ENCODE data around the gene WBP2. TPM values are rescaled to one million over a fixed set of nuclear protein-coding genes. Genes with fewer than 3 reads are reported as not detected.

Gene WBP2
- total and polyA plus RNA-seq, 2 of the 8 experiments (the other 6 are each of a cell fraction or from before 2014, with no cell fraction given): 48.2 to 71.2 TPM

- TF ChIP-seq CHD7 (IDR thresholded peaks at IDR 0.05; ENCODE audit: insufficient replicate concordance, low read length) (no peak), KDM1A (IDR thresholded peaks at IDR 0.05; ENCODE audit: borderline replicate concordance, low read length) (no peak)
Observed at GRCh38 chr17:75843577-75844529, 11.3 kb downstream of the WBP2 start, which contains the start of gene UNC13D (continued).
